Sigmoid colon (tissue), 3 donors: ENCODE results near the gene SRGN.
A peak's percentile ranks its signal among the peaks of the same experiment; 100 is the strongest.

Source experiments
- POLR2A ChIP-seq, 2 donors: fragments of 450-650 bp; IDR thresholded peaks; one replicate each; pipeline ENCODE4 v1.6.1; 2016; ENCODE audit warnings: antibody characterized with exemption in 2 of 2, mild to moderate bottlenecking in 2 of 2, moderate library complexity in 2 of 2
- TF ChIP-seq, protein P1 (sequence below), 4 experiments: fragments of 450-650 bp in 3 of 4; fragments of 200-600 bp in 1 of 4; IDR thresholded peaks; one replicate each; pipeline ENCODE4 v1.5.1; 2016 to 2019; ENCODE audit warnings: antibody characterized with exemption in 4 of 4, mild to moderate bottlenecking in 3 of 4, moderate library complexity in 2 of 4

DNA sequence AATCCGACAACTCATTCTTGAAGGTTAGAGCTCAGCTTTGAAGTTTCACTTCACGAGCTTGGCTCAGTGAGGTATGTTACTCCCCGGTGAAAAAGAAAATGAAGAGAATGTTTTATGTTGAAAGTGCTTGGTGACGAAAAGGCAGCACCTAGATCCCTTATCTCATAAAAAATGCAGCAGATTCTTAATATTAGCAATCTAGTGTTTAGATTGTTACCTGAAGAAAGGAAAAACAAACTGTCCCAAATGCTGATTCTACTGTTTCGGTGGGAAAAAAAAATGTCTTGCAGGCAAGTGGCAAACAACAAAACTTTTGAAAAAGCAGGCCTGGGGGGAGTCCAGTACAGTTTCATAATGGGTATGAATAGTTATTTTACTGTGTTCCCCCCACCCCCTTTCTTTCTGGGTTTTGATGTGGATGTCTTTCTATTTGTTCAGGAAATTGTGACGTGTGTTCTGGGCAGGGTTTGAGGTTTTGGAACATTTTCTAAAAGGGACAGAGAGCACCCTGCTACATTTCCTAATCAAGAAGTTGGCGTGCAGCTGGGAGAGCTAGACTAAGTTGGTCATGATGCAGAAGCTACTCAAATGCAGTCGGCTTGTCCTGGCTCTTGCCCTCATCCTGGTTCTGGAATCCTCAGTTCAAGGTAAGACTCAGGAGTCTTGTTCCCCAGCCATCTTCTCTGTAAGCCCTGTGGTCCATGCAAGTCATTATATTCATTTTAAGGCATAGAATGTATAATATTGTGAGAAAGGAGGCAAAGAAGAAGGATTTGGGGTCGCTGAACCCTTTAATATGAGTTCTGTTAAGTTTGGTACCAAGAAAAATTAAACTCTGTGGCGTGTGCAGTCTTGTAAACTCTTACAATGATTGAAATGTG, at the start of gene SRGN:
- TF ChIP-seq POLR2A (IDR thresholded peaks at IDR 0.05): peak; percentile 58 to 64
- TF ChIP-seq, protein P1, sequence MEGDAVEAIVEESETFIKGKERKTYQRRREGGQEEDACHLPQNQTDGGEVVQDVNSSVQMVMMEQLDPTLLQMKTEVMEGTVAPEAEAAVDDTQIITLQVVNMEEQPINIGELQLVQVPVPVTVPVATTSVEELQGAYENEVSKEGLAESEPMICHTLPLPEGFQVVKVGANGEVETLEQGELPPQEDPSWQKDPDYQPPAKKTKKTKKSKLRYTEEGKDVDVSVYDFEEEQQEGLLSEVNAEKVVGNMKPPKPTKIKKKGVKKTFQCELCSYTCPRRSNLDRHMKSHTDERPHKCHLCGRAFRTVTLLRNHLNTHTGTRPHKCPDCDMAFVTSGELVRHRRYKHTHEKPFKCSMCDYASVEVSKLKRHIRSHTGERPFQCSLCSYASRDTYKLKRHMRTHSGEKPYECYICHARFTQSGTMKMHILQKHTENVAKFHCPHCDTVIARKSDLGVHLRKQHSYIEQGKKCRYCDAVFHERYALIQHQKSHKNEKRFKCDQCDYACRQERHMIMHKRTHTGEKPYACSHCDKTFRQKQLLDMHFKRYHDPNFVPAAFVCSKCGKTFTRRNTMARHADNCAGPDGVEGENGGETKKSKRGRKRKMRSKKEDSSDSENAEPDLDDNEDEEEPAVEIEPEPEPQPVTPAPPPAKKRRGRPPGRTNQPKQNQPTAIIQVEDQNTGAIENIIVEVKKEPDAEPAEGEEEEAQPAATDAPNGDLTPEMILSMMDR (IDR thresholded peaks at IDR 0.05): no peak
